ENCODE data around the gene NALF2. TPM values are rescaled to one million over a fixed set of nuclear protein-coding genes. Genes with fewer than 3 reads are reported as not detected.

NALF2 gene
- total RNA-seq, 1 experiment from 2014 or later: 1.5 TPM

- Histone ChIP-seq H3K36me3 (ENCODE audit: control insufficient read depth, insufficient read depth, low read length) (no peaks in the 10 kb centered on the region), H3K4me1 (ENCODE audit: control insufficient read depth, insufficient read depth, low read length) (no peaks in the 10 kb centered on the region), H3K27ac (ENCODE audit: low read length) (no peak overlapping the region), H3K27me3 (ENCODE audit: control insufficient read depth, insufficient read depth, low read length) (no peaks in the 10 kb centered on the region; the same call in 1 of the 2 replicates), H3K4me3 (ENCODE audit: low read depth in 2 of 2, low read length in 2 of 2) (no peak overlapping the region), H3K9me3 (ENCODE audit: control insufficient read depth, insufficient read depth, low read depth, low read length) (no peaks in the 10 kb centered on the region)
- CTCF ChIA-PET: no interaction called here
- ATAC-seq: no peak
- TF ChIP-seq POLR2AphosphoS5 (IDR thresholded peaks at IDR 0.05; ENCODE audit: low read depth, low read length): no peak
- TF ChIP-seq TCF7L2 (IDR thresholded peaks at IDR 0.05; ENCODE audit: low read depth, low read length): no peak
- no peak for TF ChIP-seq REST (IDR thresholded peaks at IDR 0.05; ENCODE audit: insufficient read depth in 1 of 2, low read depth in 2 of 2, low read length in 1 of 2)
- TF ChIP-seq CTCF (IDR thresholded peaks at IDR 0.05): no peak
- TF ChIP-seq SIN3A (IDR thresholded peaks at IDR 0.05; ENCODE audit: borderline replicate concordance, insufficient read depth, low read depth, low read length): no peak
- BruUV-seq (replicated peaks): no TSS peak
- no peak for DNase-seq (ENCODE audit: low read depth, low spot score)
- in situ Hi-C loops (cut with HindIII; ENCODE audit: low pct_unique_long_range_greater_than_20kb, low sequenced_read_pairs) (no loop called here), intact Hi-C loops (cut with micrococcal nuclease; ENCODE audit: unreplicated experiment) (no loop called here)
- POLR2A ChIA-PET: no interaction called here
Measured at GRCh38 chrX:69524781-69525363, 20.7 kb downstream of the NALF2 start.

- TF ChIP-seq TCF7L2 (IDR thresholded peaks at IDR 0.05; ENCODE audit: low read depth, low read length) (no peak), POLR2AphosphoS5 (IDR thresholded peaks at IDR 0.05; ENCODE audit: low read depth, low read length) (no peak), REST (IDR thresholded peaks at IDR 0.05; ENCODE audit: insufficient read depth in 1 of 2, low read depth in 2 of 2, low read length in 1 of 2) (no peak), SIN3A (IDR thresholded peaks at IDR 0.05; ENCODE audit: borderline replicate concordance, insufficient read depth, low read depth, low read length) (no peak), CTCF (IDR thresholded peaks at IDR 0.05) (no peak)
- DNase-seq (ENCODE audit: low read depth, low spot score) (no peak), ATAC-seq (no peak)
- no peaks in the 10 kb centered on the region for H3K9me3 ChIP-seq (ENCODE audit: control insufficient read depth, insufficient read depth, low read depth, low read length)
- intact Hi-C loops (cut with micrococcal nuclease; ENCODE audit: unreplicated experiment) (loop anchor here (10.0 kb wide), 1 partner anchor 564 kb away; no protein-coding TSS in a partner anchor), in situ Hi-C loops (cut with HindIII; ENCODE audit: low pct_unique_long_range_greater_than_20kb, low sequenced_read_pairs) (no loop called here)
- H3K36me3 ChIP-seq (ENCODE audit: control insufficient read depth, insufficient read depth, low read length): no peaks in the 10 kb centered on the region
- CTCF ChIA-PET: interaction anchor here (0.6 kb wide), 1 partner anchor 26 kb away, joined by 4 read pairs; the partner anchor contains the start of gene NALF2
- H3K4me1 ChIP-seq (ENCODE audit: control insufficient read depth, insufficient read depth, low read length): no peaks in the 10 kb centered on the region
- no peak overlapping the region for H3K4me3 ChIP-seq (ENCODE audit: low read depth in 2 of 2, low read length in 2 of 2)
- BruUV-seq (replicated peaks): no TSS peak
- no peak overlapping the region for H3K27ac ChIP-seq (ENCODE audit: low read length)
- H3K27me3 ChIP-seq (ENCODE audit: control insufficient read depth, insufficient read depth, low read length): no peaks in the 10 kb centered on the region; the same call in 1 of the 2 replicates
- POLR2A ChIA-PET: no interaction called here
Measured at GRCh38 chrX:69530306-69530705, 26.2 kb downstream of the NALF2 start.

All from Panc1 (cell line).